Glomerular visceral epithelial cell (primary cell): ENCODE data around the gene SLC39A11.
"Not testable (repeated sequence)": the region's sequence is repeated elsewhere in the genome, so short reads cannot be mapped to it uniquely, and the experiment has no call there.

Experiments used
- DNase-seq: peaks from one replicate; pipeline ENCODE4 v3.0.0-alpha.2; 2016; ENCODE audit errors: extremely low spot score

SLC39A11 gene

DNA sequence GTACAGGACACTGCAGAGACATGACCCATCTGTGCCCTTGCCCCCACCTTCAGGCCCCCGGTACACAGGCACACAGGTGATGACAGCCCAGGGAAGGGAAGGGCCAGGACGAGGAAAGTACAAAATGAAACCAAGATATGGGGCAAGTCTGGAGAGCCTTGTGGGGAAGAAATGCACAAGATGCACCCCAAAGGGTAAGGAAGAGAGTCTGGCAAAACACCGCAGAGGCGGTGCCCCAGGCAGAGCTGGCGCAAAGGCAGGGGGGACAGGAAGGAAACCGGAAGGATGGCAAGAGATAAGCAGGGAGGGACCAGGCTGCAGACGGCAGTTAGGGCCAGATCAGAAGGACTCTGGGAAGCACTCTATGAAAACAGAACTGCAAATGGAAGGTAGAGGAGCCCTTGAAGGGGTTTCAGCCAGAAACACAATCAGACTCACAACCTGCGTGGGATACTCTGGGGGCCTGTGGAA is 81.4 kb downstream of the SLC39A11 start:
- no peak for DNase-seq

DNA sequence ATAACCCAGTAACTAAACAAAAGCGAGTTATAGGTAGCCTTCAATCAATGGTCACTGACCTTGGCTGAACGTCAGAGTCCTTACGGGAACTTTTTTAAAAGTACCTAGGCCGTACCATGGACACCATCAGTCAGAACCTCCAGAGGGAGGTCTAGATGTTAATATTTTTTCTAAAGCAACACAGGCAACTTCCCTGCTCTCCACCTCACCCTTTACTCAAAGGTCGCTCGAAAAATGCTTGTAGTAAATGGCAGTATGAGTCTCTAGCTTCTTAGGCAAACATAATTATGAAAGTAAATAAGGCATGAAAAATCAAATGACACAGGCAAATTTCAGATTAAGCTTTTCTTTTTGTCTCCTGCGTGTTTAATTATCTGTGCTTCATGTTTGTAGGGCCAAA is 82.1 kb downstream of the SLC39A11 start:
- no peak for DNase-seq

DNA sequence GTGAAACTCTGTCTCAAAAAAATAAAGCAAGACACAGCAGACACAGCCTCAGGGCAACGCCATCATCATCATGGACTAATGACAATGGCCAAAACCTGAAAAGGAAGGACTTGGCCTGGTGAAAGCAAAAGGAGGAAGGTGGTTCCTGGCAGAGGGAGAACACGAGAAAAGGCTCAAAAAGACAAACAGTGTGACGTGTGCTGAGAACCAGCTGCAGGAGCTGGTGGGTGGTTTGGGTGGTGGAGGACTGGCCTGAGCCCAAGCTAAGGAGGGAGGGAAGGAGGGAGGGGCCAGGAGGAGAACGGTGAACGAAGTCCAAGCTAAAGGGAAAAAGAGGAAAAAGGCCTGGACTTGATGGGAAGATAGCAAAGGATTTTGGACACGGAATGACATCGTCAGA is 85.1 kb downstream of the SLC39A11 start:
- DNase-seq: no peak

DNA sequence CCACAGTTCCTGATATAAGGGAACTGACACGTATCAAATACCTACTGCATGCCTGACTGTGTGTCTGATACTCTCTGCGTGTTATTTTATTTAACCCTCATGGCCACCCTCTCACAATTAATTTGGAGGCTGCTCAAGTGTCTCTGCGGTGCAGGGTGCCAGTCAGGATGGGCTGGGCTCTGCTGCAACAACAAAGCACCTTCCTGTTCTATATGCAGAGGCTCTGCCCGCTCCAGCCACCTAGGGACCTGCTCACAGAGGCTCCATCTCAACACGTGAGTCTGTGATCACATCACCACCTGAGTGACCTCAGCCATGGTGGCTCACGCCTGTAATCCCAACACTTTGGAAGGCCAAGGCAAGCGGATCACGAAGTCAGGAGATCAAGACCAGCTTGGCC is 87.1 kb downstream of the SLC39A11 start:
- no peak for DNase-seq

DNA sequence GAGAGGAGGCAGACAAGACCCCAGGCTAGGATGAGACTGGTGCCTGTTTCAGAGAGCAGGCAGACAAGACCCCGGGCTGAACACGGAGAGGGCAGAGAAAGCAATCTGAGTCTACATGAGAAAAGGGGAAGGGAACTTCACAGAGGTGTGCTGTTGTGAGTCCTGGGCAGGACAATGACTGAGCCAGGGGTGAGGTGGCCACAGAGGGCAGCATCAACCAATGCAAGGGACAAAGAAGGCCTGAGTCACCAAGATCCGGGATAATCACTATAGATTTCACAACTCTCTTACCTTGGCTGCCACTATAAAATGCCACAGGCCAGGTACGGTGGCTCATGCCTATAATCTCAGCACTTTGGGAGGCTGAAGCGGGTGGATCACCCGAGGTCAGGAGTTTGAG is 89.0 kb downstream of the SLC39A11 start:
- no peak for DNase-seq

DNA sequence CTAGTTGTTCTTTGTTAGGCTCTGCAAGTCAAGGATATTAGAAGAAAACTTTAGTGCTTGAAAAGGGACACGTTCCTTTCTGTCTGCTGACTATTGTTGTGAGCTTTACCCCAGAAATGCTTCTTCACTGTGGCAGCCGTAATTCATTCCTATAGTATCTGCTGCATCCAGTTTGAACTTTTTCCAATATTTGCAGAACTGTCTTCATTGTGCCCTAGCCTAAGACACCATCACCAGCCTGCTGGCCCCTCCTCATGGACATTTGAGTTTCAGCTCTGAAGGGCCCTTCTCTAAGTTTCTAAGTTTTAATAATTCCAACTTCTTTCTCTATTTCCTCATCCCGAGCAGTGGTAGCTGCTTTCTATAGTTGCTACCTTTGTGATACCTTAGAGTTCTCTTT is 91.7 kb downstream of the SLC39A11 start:
- DNase-seq: no peak

DNA sequence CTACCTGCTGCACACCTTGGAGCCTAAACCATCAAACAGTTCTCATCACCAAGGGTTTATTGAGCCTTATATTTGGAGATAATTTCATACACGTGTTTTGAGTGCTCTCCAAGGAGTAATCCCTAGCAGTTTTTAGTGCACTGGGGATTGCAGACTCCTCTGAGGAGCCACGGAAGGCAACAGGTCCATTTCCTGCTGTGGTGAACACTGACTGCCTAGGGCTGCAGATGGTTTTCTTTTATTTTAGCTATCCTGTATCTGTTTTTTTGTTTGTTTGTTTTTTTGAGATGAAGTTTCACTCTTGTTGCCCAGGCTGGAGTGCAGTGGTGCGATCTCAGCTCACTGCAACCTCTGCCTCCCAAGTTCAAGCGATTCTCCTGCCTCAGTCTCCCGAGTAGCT is 93.0 kb downstream of the SLC39A11 start:
- not testable (repeated sequence) for DNase-seq

DNA sequence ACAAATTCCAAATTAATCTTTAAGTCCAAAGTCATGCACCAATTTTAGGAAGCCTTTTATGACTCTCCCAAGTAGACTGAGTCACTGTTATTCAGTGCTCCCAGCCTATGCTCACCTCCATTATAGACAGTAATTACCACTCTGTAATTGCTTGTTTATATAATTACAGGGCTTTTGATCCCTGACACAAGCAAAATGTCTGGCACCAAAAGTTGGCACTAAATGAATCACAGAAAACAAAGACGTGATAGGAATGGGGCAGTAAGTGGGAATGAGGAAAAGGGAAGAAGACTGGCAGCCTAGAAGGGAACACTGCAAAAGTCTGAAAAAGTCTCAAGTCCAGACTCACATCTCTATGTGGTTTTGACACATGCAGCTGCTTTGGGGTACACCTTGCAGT is 94.1 kb downstream of the SLC39A11 start:
- DNase-seq: no peak

DNA sequence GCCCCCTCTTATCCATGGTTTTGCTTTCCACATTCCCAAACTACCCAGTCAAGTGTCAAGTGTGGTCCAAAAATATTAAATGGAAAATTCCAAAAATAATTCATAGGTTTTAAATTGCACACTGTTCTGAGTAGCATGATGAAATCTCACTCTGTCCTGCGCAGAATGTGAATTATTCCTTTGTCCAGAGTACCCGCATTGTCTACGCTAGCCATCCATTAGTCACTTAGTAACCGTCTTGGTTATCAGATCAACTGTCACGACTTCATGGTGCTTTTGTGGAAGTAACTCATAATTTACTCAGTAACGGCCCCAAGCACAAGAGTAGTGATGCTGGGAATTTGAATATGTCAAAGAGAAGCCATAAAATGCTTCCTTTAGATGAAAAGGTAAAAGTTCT is 94.9 kb downstream of the SLC39A11 start:
- no peak for DNase-seq

DNA sequence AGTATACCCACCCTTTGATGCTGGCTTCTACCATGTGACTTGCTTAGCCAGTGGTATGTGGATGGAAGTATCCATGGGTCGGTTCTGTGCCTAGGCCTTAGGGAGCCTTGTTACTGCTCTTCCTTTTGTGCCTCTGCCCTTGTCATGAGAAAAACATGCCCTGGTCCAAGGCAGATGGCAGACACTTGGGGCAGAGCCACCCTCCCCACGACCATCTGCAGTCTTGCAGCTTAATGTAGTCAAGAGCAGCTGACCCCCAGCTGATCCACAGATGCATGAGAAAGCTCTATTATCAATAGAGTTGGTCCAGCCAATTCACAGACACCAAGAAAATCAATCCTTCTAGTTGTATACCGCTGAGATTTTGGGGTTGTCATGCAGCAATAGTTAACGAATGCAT is 95.7 kb downstream of the SLC39A11 start:
- no peak for DNase-seq

DNA sequence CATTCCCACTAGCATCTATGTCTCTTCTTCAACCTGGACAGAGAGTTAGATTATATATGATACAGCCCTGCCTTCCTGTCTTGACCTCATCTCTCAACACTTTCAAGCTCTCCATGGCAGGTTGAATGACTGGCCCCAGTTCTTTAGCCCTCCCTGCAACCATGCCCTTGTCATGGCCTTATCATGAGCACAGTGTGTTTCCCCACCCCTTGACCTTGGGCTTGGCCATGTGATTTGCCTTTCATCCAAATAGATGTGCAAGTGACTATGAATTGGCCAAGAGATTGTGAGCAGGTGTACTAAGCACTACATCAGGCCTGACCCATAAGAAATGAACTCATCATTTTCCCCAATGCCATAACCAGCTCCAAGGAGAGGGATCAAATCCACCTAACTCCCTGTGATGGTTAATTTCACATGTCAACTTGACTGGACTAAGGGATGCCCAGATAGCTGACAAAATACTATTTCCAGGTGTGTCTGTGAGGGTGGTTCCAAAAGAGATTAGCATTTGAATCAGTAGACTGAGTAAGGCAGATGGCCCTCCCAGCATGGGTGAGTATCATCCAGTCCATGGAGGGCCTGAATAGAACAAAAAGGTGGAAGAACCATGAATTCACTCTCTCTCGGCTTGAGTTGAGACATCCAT is 97.4 kb downstream of the SLC39A11 start:
- DNase-seq: no peak

DNA sequence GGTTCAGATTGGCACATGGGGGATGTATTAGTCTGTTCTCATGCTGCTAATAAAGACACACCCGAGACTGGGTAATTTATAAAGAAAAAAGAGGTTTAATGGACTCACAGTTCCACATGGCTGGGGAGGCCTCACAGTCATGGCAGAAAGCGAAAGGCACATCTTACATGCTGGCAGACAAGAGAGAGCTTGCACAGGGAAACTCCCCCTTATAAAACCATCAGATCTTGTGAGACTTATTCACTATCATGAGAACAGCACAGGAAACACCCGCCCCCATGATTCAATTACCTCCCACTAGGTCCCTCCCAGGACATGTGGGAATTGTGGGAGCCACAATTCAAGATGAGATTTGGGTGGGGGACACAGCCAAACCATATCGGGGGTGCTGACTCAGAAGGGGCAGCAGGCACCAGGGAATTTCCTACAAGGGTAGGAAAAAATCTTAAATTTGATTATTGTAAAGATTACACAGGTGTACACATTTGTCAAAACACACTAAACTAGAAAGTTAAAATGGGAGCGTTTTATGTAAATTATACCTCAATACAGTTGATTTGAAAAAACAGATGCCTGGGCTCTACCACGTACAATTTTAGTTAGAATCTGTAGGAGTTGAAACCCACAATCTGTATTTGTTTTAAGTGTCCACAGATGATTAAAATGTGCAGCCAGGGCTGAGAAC is 99.6 kb downstream of the SLC39A11 start:
- not testable (repeated sequence) for DNase-seq

DNA sequence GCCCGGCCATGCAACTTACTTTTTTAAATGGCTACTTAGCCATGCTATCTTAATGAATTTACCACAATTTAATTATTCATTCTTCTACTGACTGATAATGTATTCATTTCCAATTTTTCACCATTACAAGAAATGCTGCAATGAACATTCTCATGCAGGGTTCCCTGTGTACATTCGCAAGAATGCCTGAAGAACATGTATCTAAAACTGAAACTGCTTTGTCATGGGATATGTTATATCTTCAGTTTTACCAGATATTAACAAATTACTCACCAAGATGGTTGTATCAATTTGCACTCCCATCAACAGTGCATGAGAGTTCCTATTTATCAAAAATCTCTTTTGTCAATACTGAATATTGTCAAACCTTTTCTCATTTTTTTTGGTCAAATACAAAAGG is 100.8 kb downstream of the SLC39A11 start:
- no peak for DNase-seq

DNA sequence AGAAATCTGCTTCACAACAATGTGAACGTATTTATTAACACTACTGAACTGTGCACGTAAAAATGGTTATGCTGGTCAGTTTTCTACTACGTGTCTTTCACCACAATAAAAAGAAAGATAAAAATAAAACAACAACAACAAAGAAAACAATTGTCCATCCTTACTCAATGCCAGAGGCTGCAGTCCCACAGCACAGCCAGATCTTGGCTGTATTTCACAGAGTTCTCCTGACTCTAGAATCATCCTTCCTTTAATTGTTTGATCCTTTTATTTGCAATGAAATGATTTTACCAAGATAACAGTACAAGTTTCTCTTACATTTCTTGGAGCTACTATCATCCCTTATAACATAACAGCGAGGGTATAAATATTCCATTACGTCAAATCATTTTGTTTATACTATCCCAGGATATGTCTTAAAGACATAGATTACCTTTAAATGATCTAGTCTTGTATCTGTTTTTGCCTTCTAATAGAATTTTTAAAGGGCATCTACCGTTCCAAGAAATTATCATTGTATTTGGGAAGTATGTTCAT is 103.3 kb downstream of the SLC39A11 start:
- DNase-seq: no peak

DNA sequence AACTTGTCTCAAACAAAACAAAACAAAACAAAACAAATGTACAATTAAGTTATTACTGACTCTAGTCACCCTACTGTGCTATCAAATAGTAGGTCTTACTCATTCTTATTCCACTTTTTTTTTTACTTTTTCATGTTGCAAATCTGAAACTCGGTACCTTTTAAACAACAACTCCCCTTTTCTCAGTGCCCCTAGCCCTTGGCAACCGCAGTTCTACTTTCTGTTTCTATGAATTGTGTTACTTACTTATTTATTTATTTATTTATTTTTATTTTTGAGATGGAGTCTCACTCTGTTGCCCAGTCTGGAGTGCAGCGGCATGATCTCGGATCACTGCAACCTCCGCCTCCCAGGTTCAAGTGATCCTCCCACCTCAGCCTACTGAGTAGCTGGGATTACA is 104.0 kb downstream of the SLC39A11 start:
- no peak for DNase-seq

DNA sequence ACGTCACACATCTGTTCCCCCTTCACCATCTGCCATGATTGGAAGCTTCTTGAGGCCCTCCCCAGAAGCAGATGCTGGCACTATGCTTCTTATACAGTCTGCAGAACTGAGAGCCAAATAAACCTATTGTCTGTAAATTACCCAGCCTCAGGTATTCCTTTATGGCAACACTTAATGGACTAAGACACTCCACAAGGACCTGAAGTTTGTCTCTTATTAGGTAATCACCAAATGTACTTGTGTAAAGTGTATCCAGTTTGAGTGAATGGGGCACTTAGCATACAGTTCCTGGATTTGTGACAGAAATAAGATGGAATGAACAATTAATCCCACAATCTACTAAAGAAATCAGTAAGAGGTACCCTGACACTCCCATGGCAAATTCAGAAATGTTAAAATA is 105.3 kb downstream of the SLC39A11 start:
- DNase-seq: no peak

DNA sequence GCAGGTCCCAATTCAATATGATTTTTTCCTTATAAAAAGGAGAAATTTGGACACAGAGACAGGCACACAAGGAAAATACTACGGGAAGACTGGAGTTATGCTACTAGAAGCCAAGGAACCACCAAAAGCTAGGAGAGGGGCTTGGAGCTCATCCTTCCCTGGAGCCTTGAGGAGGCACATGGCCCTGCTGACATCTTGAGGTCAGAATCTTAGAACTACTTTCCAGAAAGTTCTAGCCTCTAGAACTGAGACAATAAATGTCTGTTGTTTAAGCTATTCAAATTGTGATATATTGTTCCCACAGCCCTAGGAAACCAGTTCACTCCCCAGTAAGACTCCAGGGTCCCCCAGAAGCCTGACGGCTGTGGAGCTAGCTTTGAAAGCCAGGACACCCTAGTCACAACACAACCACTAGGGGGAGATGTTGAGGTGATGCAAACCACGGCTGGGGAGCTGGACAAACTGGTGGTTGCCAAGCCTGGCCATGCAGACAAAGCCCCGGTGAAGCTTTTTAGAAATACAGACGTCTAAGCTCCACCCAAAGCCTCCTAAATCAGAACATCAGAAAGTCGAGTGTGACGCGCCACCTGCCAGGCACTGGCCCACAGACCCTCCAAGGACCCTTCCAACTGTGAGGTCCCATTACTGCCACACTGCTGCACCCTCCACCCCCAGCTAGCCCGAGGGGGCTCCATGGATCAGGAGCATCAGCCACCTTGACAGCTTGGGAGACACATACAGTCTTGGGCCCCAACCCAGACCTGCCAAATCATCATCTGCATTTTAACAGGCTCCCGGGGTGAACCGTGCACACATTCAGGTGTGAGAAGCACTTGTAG is 106.4 kb downstream of the SLC39A11 start:
- DNase-seq: peak; percentile 68

DNA sequence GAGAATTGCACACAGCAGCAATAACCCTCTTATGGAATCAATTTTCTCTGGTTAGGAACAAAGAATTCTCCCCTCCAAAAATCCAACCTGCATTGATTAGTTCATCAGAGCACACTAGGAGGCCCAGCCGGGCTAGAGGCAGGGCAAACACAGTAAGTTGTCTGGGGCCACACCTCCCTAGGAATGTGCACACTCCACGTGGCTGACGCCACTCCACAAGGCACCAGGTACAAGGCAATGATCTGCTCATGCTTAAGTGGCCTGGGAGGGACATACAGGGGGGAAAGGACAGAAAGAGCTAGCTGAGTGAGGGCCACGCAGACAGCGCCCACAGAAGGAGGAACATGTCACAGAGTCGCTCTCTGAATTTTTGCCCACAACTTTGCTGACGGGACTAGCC is 107.6 kb downstream of the SLC39A11 start:
- peak; percentile 21 for DNase-seq

DNA sequence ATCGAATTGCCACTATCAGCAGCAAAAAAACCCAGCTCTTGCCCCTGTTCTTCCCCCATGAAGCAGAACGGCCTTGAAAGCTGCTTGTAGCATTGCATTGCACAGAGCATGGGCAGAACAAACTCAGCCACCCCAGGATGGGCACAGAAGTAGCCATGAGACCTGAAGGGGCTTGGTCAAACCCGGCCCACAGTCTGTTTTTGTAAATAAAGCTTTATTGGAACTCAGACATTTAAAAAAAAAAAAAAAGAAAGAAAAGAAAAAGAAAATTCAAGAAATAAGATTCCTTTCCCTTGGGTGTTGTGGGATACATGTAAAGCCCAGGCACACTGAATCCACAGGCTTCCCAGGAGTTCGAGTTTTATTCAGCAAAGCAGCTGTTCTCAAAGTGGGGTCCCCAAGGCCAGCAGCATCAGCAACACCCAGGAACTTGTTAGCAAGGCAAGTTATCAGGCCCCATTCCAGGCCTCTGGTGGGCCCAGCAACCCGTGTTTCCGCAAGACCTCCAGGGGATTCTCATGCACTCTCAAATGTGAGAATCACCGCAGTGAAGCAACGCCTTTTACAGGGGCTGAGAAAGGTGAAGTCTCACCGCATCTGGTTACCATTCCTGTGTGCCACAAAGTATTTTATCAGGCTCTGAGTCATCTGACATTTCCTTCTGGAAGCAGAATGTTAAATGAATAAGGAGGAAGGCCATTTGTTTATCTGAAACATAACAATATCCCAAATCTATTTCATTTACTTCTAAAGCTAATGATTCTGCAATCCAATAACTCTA is 108.2 kb downstream of the SLC39A11 start:
- peak; percentile 81 for DNase-seq

DNA sequence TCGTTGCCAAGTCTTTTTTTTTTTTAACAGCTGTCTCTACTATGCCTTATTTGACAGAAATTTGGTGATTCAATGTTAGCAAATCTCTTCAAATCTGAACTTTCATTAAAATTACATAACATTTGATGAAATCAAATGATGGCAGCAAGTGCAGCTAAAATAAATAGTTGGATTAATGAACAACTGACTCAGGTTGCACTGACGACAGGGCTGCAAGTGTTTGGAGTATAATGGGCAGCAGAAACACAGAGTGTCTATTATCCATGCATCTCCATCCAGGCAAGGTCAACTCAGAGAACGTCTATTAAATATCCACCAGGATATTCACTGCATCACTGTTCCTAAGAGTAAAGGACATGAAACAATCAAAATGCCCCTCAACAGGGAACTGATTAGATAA is 109.8 kb downstream of the SLC39A11 start:
- no peak for DNase-seq

DNA sequence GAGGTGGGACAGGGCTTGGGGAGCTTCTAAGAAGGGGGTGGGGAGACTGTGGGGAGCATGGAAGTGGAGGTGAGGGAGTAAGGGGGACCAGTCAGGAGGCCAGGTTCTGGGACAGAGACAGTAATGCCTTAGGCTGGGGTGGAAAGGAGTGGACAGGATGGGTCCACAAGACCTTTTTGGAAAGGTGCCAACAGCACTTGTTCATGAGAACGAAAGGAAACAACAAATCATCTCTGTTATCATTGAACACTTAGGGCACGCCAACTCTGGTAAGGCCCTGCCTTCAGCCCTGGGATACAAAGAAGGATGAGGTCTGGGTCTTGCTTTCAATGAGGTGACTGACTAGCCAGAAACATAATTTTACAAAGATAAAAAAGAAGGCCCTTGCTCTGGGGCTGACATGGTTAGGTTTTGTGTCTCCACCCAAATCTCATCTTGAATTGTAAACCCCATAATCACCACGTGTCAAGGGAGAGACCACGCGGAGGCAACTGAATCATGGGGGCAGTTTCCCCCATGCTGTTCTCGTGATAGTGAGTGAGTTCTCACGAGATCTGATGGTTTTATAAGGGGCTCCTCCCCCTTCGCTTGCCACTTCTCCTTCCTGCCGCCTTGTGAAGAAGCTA is 113.8 kb downstream of the SLC39A11 start:
- no peak for DNase-seq
